GM18870 (cell line): ENCODE measurements around the gene UBAC2.

ENCODE experiments used
- ATAC-seq: cut with Tn5 transposase; IDR thresholded peaks from one replicate; pipeline ENCODE4 v1.9.1; 2021; ENCODE audit warnings: moderate library complexity; ENCODE audit not compliant: unreplicated experiment

Gene UBAC2

DNA sequence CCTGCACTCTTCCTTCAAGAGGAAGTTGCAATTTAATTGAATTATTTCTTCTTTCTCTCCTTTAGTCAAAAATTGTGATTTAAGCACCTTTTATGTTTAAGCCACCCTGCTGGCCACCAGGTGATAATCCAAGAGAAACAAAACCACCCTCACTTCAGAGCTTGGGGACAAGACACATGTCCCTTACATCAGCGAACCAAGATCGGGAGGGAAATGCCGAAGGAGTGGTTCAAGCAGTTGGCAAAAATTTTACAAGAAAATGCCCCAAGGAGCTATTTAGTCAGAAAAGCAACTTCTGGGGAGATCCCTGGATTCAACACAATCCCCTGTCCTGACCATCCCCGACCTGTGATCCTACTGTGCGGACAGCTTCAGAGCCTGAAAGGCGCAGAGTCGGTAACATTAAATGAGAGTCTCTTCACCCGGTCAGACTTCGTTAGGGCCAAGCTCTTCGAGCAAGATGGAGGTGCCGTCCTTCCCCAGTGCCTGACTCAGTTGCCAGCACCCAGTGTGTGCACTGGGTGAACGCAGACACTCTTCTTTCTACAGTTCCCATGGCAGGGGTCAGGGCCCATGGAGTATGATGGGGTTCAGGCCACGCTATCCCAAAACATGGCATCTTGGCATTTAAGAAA, 222.0 kb downstream of the UBAC2 start:
- no peak for ATAC-seq

DNA sequence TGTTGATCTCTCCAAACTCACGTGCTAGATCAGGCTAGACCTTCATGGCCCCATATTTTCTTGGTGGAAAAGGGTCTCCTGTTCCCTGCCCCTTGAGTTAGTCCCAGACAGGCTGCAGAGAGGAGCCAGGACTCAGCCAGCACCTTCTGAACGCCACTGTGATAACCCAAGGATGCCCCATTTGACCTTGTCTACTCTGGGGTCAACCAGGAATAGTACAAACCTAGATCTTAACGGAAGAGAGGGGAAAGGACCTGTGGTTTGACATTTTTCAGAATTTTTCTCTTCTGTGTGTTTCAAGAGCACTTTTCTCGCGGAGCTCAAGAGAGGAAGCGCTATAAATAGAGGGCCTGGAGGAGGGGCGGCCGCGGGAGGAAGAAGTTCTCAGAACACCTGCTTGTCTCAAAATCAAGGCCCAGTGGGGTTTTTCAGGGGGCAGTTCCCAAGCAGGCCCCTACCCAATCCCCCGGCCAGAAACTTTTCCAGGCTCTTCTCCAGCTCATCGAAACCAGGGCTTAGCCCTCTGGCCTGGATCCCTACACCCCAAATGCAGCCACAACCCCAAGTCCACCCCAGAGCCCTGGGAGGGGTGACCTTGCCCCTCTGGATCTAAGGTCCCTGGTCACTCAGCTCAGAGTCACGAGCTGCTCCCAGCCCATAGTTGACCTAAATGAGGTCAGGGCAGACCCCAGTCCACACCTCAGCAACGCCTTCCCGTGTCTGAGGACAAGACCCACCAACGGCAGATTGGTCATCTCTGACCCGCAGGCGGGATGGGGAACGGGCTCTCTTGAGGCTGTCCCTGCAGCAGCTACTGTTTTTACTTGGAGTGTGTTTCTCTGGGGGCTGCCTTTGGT, 225.1 kb downstream of the UBAC2 start:
- ATAC-seq, result peak; percentile 68

DNA sequence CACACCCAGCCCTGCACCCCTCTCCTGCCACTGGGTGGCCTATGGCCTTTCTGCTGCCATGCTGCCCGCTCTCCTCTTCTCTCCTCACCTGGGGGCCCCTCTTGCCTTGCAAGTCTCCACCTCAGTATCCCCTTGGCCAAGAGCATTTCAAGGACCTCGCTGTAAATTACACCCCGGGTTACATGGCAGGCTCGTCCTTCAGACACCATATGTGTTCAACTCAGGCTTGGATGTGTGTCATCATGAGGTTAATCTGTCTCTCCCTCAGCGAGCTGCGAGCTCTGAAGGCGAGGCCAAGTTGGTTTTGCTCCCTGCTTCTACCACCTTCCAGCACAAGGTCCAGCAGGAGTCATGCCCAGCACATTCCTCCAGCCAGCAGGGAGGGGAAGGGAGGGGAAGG, 225.8 kb downstream of the UBAC2 start:
- ATAC-seq, result no peak

DNA sequence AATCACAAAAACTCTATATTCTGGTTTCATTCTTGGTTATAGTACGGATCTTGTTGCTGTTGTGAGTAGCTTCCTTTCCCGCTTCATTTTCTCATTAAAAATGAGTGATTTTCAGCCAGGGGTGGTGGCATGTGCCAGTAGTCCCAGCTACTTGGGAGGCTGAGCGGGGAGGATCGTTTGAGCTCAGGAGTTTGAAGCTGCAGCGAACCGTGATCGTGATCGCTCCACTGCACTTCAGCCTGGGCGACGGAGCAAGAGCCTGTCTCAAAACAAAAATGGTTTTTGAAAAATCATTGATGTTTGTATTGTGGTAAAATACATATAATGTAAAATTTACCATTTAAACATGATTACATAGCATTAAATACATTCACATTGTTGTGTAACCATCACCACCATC, 229.0 kb downstream of the UBAC2 start:
- no peak for ATAC-seq

DNA sequence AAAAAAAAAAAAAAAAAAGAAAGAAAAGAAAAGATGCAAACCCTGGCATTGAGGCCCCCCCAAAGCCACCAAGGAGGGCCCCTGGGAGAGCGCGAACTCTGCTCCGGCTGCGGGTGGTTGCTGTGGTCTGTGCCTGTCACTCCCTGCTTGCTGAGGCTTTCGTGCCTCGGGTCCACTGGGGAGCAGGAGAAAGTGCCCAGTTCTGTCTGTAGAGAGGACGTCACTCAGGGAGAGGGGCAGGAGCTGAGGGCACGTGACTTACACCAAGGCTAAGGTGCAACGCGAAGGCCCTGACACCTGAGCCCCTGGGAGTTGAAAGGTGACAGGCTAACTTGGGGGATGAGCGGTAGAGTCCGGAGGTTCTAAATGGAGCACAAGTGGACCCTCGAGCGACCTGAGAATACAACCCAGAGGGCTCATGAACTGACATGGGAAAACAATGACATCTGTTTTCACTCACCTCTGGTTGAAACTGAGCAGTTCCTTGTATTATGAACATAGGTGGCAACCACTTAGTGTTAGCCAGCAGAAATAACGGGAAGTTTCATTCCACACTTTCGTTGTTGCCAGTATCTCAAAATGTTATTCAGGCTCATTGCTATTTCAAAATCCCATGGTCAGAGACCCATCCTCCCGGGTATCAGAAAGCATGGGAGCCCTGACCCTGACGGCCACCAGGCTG, 231.4 kb downstream of the UBAC2 start:
- ATAC-seq, result peak; percentile 26

DNA sequence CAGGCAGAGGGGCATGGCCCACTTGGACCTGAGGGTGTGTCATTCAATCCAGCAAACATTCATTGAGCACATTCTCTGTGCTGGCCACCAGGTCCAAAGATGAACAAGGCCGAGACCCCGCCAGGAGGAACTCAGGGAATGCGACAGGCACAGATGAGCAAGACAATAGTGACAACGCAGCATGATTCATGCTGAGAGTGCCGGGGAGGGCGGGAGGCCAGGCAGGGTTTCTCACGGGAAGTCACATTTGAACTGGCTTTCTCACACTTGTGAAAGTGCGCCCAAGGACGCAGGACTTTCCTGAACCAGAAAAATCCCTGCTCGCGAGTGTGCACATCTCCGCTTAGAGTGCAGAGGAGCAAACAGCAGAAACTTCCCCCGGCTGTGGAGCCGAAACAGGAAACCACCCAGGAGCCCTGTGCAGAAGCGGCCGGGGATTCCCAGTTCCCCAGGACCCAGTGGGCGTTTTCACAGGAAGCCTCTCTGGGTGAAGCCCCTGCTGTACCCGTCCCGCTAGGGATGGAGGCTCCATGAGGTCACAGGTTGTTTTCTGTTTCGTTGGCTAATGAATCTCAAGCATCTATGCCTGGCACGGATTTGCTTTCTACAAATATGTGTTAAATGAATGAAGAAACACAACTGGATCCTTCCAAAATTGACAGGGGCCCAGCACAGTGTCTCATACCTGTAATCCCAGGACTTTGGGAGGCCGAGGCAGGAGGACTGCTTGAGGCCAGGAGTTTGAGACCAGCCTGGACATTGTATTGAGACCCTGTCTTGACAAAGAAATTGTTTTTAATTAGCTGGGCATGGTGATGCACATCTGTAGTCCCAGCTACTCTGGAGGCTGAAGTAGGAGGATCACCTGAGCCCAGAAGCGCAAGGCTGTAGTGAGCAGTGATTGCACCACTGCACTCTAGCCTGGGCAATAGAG, 232.2 kb downstream of the UBAC2 start:
- peak; percentile 58 for ATAC-seq

DNA sequence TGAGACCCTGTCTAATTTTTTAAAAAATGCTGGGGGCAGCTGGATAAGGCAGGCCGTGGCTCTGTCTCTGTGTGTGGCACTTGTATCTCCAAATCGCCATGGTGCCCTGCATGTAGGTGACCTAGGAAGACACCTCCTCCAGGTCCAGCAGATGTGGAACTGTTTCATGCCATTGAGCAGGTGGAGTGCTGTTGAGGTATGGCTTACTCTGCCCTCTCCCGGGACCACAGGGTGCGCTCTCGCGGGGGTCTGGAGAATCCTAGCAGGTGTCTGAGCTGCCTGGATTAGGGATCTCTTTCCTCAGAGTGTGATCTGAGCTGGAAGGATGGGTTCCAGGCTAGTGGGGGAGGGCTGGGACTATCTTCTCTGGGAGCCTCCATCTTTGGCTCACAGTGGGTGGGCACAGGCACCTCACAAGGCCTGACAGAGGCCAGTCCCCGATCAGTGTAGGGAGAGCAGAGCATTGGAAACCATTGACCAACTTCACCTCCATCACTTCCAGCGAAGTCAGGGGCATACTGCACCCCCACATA, 233.0 kb downstream of the UBAC2 start:
- no peak for ATAC-seq

DNA sequence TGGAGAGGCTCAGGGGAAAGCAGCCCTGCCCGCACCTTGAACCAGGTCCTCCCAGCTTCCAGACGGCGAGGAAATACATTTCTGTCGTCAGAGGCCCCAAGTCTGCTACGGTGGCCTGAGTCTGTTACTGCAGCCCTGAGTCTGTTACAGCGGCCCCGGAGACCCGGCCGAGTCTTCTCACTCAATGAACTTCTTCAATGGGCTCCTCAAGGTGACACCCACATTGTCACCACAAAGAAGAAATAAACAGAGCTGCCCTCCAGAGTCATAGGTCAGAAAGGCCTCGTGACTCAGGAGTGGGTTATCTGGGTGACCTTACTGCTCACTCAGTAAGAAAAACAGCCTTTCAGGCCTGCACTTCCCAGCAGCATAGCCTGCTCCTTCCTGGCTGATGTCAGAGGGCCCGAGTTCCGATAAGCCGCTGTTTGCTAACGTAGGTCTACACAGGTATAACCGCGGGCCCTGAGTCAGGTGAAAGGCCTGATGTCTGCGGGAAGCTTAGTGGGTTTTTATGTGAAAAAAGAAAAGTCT, 233.7 kb downstream of the UBAC2 start:
- ATAC-seq, result no peak

DNA sequence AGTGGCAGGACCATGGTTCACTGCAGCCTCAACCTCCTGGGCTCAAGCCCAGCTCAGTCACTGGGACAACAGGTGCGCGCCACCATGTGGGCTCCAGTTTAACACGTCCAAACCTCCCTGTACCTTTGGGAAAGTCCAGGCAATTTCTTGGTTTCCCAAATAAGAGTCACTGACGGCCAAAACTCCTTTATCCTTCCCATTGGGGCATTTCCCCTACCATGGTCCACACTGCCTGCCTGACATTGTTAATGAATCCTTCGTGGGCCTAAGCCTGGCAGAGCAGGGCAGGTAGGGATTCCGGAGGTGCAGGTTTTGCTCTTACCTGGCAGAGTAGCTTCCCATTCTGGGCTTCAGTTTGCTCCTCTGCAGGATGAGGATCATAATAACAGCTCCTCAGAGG, 234.5 kb downstream of the UBAC2 start:
- ATAC-seq, result no peak

DNA sequence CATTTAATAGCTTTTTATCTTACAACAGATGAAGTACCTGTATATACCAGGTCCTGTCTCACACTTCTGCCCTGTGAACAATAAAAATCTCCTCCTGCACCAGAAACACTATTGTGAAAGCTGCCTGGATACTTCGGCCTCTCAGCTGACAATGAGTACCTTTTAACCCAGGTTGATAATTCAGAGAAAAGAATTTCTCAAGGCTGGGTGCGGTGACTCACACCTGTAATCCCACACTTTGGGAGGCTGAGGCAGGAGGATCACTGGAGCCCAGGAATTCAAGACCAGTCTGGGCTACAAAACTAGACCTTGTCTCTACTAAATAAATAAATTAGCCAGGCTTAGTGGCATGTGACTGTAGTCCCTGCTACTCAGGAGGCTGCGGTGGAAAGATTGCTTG, 235.3 kb downstream of the UBAC2 start:
- no peak for ATAC-seq
